SK-N-SH (cell line): ENCODE measurements around the gene GPR107. TPM values are rescaled to one million over a fixed set of nuclear protein-coding genes. Genes with fewer than 3 reads are reported as not detected.

ENCODE experiments used
- CTCF ChIA-PET: fragments of 300-600, 350-600 bp; formaldehyde crosslinking; extraction: SDS; loops from one replicate; lab custom pipeline; 2021; lab: Yijun Ruan, JAX
- POLR2A ChIA-PET: fragments of 350-600 bp; sonication (Branson Sonifier 250); formaldehyde crosslinking; extraction: SDS; loops from one replicate; lab custom pipeline; 2020; ENCODE audit warnings: antibody characterized with exemption, inconsistent platforms; lab: Yijun Ruan, JAX
- DNase-seq: peaks from one replicate; pipeline ENCODE4 v3.0.0; 2012
- H2AFZ ChIP-seq: fragments of 200-600 bp; sonication (generic); 2 replicates; pipeline ENCODE4 v1.8.1; 2016; ENCODE audit warnings: antibody characterized with exemption, mild to moderate bottlenecking, low read depth
- H3F3A ChIP-seq: fragments of 200-600 bp; sonication (generic); replicated peaks from 2 replicates; pipeline ENCODE3; 2016; ENCODE audit warnings: antibody characterized with exemption, mild to moderate bottlenecking; ENCODE audit not compliant: insufficient read depth
- H3K27ac ChIP-seq, 2 experiments: fragments of 200-500 bp in 1 of 2; fragments of 200-600 bp in 1 of 2; sonication (Bioruptor generic) in 1 of 2; sonication (generic), shearing (Covaris generic) in 1 of 2; 2 replicates each; pipeline versions ENCODE4 v1.5.1 to v1.6.1; 2014 to 2016; ENCODE audit warnings: low read depth in 2 of 2, inconsistent platforms in 1 of 2, low read length in 1 of 2, mild to moderate bottlenecking in 1 of 2, mixed read lengths in 1 of 2
- H3K27me3 ChIP-seq: fragments of 200-600 bp; sonication (generic), shearing (Covaris generic); 2 replicates; pipeline ENCODE4 v1.6.1; 2016; ENCODE audit warnings: mixed run types; ENCODE audit not compliant: insufficient read depth
- H3K36me3 ChIP-seq, 2 experiments: fragments of 200-500 bp in 1 of 2; fragments of 200-600 bp in 1 of 2; sonication (Bioruptor generic) in 1 of 2; sonication (generic) in 1 of 2; replicated peaks in 1 of 2; 2 replicates each; pipeline versions ENCODE3 to v1.5.1; 2014 to 2016; ENCODE audit warnings: low read length in 1 of 2, mild to moderate bottlenecking in 1 of 2; ENCODE audit not compliant: insufficient read depth in 2 of 2, control insufficient read depth in 1 of 2
- H3K4me1 ChIP-seq, 2 experiments: fragments of 200-500 bp in 1 of 2; fragments of 200-600 bp in 1 of 2; sonication (Bioruptor generic) in 1 of 2; sonication (generic), shearing (Covaris generic) in 1 of 2; 2 replicates each; pipeline versions ENCODE4 v1.5.1 to v1.6.1; 2014 to 2016; ENCODE audit warnings: low read depth in 1 of 2, low read length in 1 of 2, mixed run types in 1 of 2; ENCODE audit not compliant: insufficient read depth in 2 of 2, control insufficient read depth in 1 of 2
- H3K4me2 ChIP-seq: fragments of 200-600 bp; sonication (generic), shearing (Covaris generic); 2 replicates; pipeline ENCODE4 v1.6.1; 2017; ENCODE audit warnings: mixed run types
- H3K4me3 ChIP-seq, 2 experiments: fragments of 200-500 bp in 1 of 2; fragments of 200-600 bp in 1 of 2; sonication (Bioruptor generic) in 1 of 2; sonication (generic), shearing (Covaris generic) in 1 of 2; 2 replicates each; pipeline versions ENCODE4 v1.5.1 to v1.8.1; 2014 to 2016; ENCODE audit warnings: low read depth in 2 of 2, inconsistent platforms in 1 of 2, low read length in 1 of 2, mild to moderate bottlenecking in 1 of 2, mixed read lengths in 1 of 2, moderate library complexity in 1 of 2
- H3K79me2 ChIP-seq: fragments of 200-600 bp; sonication (generic); 2 replicates; pipeline ENCODE4 v1.8.1; 2017; ENCODE audit warnings: mild to moderate bottlenecking; ENCODE audit not compliant: insufficient read depth
- H3K9ac ChIP-seq: fragments of 200-600 bp; sonication (generic); 2 replicates; pipeline ENCODE4 v1.6.1; 2017; ENCODE audit warnings: mixed run types
- H3K9me2 ChIP-seq: fragments of 200-600 bp; sonication (generic); 2 replicates; pipeline ENCODE4 v1.6.1; 2017; ENCODE audit warnings: mixed run types
- H3K9me3 ChIP-seq: fragments of 200-600 bp; sonication (generic); 2 replicates; pipeline ENCODE4 v1.6.1; 2017; ENCODE audit warnings: mixed run types, mild to moderate bottlenecking, moderate library complexity
- H4K20me1 ChIP-seq: fragments of 200-600 bp; sonication (generic); 2 replicates; pipeline ENCODE4 v1.6.1; 2017; ENCODE audit warnings: mild to moderate bottlenecking, mixed run types; ENCODE audit not compliant: insufficient read depth
- CHD2 ChIP-seq: fragments of 150-350 bp; IDR thresholded peaks from 2 replicates; pipeline ENCODE4 v1.6.1; 2018; ENCODE audit warnings: low read length; ENCODE audit not compliant: partially characterized antibody
- FOSL2 ChIP-seq: IDR thresholded peaks from 2 replicates; pipeline ENCODE4 v1.4.0; 2012; ENCODE audit warnings: low read depth, mild to moderate bottlenecking, moderate library complexity, borderline replicate concordance
- FOXJ3 ChIP-seq: sonication (generic); formaldehyde crosslinking; IDR thresholded peaks from 2 replicates; pipeline ENCODE4 v1.5.1; 2020; ENCODE audit warnings: mild to moderate bottlenecking, missing genetic modification reagents
- GABPA ChIP-seq: IDR thresholded peaks from 2 replicates; pipeline ENCODE4 v1.4.0; 2012; ENCODE audit warnings: low read depth, mild to moderate bottlenecking
- POLR2AphosphoS5 ChIP-seq: IDR thresholded peaks from 2 replicates; pipeline ENCODE4 v1.6.1; 2012; ENCODE audit warnings: low read depth, low read length
- RAD21 ChIP-seq: IDR thresholded peaks from 2 replicates; pipeline ENCODE4 v1.6.1; 2012; ENCODE audit warnings: mild to moderate bottlenecking, low read length
- RCOR1 ChIP-seq: fragments of 150-350 bp; IDR thresholded peaks from 2 replicates; pipeline ENCODE4 v1.6.1; 2017; ENCODE audit warnings: antibody characterized with exemption, low read length
- RFX5 ChIP-seq: IDR thresholded peaks from 2 replicates; pipeline ENCODE4 v1.6.1; 2012; ENCODE audit warnings: mild to moderate bottlenecking, improper control_type of control experiment, low read length
- RXRA ChIP-seq: IDR thresholded peaks from 2 replicates; pipeline ENCODE4 v1.4.0; 2012; ENCODE audit warnings: low read depth, mild to moderate bottlenecking, borderline replicate concordance
- SIN3A ChIP-seq: IDR thresholded peaks from 2 replicates; pipeline ENCODE4 v1.6.1; 2012; ENCODE audit warnings: low read depth, mild to moderate bottlenecking, low read length, moderate library complexity, borderline replicate concordance
- TAF1 ChIP-seq: IDR thresholded peaks from 2 replicates; pipeline ENCODE4 v1.6.1; 2012; ENCODE audit warnings: low read depth, mild to moderate bottlenecking, low read length, moderate library complexity, borderline replicate concordance
- WGBS: methylation state at CpG from one replicate; pipeline ENCODE4 v1.1.6; 2017; ENCODE audit warnings: low lambda C conversion rate; 5-methylcytosine and 5-hydroxymethylcytosine counted together
- polyA plus RNA-seq, 3 experiments: library from polyadenylated mRNA; depleted of rRNA; stranded (reverse); fragments of >200 nt; gene quantifications; 2 replicates each; pipeline ENCODE4 v1.2.3, GENCODE V29; 2012
- TF ChIP-seq, protein P1 (sequence below): IDR thresholded peaks from 2 replicates; pipeline ENCODE4 v1.4.0; 2012; ENCODE audit warnings: low read depth, borderline replicate concordance
- TF ChIP-seq, protein P2 (sequence below): IDR thresholded peaks from 2 replicates; pipeline ENCODE4; 2012
- TF ChIP-seq, protein P3 (sequence below): fragments of 150-350 bp; IDR thresholded peaks from 2 replicates; pipeline ENCODE4 v1.6.1; 2017; ENCODE audit warnings: antibody characterized with exemption, low read length, low read depth, borderline replicate concordance
- TF ChIP-seq, protein P4 (sequence below): IDR thresholded peaks from 2 replicates; pipeline ENCODE4 v1.4.0; 2012; ENCODE audit warnings: low read depth

Gene GPR107
- polyA plus RNA-seq, 1 of the 3 experiments (the other 2 are of a cell fraction), result 23.0 TPM

DNA sequence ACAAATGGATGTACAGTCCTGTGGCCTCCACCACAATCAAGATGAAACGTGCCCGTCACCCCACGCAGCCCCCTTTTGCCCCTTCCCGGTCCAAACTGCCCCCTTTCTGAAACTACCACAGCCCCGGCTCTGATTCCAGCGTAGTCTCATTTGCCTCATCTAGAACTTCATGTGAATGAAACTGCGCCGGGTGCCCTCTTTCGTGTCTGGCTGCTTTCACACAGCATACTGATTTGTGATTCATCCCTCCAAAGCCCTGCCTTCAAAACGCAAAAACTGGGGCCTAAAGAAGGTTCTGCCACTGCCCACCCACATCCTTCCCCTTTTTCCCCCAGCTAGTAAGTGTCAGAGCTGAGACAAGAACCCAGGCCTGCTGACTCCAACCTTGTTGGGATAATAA lies 87.0 kb downstream of the GPR107 start:
- Histone ChIP-seq H3K9ac (no peak overlapping the region), H3K9me3 (no peaks in the 10 kb centered on the region), H3K36me3 (peaks cover 0 to 10% of the 10 kb centered on the region in 2 experiments), H3K4me3 (no peak overlapping the region), H3K79me2 (no peaks in the 10 kb centered on the region), H3F3A (peaks cover 23% of the 10 kb centered on the region), H3K9me2 (no peaks in the 10 kb centered on the region), H2AFZ (no peak overlapping the region), H3K27me3 (no peaks in the 10 kb centered on the region), H3K27ac (no peak overlapping the region), H3K4me1 (peaks cover 26 to 37% of the 10 kb centered on the region in 2 experiments; a peak in 3 of 4 replicates), H4K20me1 (no peaks in the 10 kb centered on the region), H3K4me2 (no peak overlapping the region)
- POLR2A ChIA-PET, result no interaction called here
- WGBS, result 96% methylated on average over 10 of the region's 10 CpGs
- TF ChIP-seq FOSL2, result no peak
- TF ChIP-seq, protein P1, sequence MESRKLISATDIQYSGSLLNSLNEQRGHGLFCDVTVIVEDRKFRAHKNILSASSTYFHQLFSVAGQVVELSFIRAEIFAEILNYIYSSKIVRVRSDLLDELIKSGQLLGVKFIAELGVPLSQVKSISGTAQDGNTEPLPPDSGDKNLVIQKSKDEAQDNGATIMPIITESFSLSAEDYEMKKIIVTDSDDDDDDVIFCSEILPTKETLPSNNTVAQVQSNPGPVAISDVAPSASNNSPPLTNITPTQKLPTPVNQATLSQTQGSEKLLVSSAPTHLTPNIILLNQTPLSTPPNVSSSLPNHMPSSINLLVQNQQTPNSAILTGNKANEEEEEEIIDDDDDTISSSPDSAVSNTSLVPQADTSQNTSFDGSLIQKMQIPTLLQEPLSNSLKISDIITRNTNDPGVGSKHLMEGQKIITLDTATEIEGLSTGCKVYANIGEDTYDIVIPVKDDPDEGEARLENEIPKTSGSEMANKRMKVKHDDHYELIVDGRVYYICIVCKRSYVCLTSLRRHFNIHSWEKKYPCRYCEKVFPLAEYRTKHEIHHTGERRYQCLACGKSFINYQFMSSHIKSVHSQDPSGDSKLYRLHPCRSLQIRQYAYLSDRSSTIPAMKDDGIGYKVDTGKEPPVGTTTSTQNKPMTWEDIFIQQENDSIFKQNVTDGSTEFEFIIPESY, result no peak
- TF ChIP-seq CHD2, result no peak
- TF ChIP-seq, protein P2, sequence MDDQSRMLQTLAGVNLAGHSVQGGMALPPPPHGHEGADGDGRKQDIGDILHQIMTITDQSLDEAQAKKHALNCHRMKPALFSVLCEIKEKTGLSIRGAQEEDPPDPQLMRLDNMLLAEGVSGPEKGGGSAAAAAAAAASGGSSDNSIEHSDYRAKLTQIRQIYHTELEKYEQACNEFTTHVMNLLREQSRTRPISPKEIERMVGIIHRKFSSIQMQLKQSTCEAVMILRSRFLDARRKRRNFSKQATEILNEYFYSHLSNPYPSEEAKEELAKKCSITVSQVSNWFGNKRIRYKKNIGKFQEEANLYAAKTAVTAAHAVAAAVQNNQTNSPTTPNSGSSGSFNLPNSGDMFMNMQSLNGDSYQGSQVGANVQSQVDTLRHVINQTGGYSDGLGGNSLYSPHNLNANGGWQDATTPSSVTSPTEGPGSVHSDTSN, result no peak
- no peak for TF ChIP-seq RFX5
- TF ChIP-seq POLR2AphosphoS5, result no peak
- TF ChIP-seq SIN3A, result no peak
- TF ChIP-seq GABPA, result no peak
- no peak for TF ChIP-seq RCOR1
- TF ChIP-seq, protein P3, sequence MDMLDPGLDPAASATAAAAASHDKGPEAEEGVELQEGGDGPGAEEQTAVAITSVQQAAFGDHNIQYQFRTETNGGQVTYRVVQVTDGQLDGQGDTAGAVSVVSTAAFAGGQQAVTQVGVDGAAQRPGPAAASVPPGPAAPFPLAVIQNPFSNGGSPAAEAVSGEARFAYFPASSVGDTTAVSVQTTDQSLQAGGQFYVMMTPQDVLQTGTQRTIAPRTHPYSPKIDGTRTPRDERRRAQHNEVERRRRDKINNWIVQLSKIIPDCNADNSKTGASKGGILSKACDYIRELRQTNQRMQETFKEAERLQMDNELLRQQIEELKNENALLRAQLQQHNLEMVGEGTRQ, result no peak
- CTCF ChIA-PET, result no interaction called here
- DNase-seq, result no peak

DNA sequence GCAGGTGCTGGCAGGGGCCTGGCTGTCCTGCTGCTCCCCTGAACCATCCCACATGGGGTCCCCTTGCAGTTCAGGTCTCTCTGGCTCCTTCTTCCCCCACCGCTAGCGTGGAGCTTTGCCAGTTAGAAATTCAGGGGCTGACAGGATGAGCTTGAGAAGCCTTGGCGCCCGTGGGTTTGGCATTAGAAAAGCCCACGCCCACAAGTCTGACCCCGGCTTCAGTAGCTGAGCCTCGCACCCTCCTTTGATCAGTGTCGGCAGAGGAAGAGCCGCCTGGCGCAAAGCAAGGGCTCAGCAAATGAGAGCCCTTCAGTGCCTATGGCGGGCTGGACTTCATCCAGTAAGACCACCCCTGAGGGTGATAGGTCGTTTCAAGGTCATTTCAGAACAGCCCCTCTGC lies 88.3 kb downstream of the GPR107 start:
- H3K4me2 ChIP-seq, result no peak overlapping the region
- H3K4me3 ChIP-seq, result no peak overlapping the region
- peaks cover 21% of the 10 kb centered on the region for H3F3A ChIP-seq
- no peaks in the 10 kb centered on the region for H4K20me1 ChIP-seq
- 96% methylated on average over 10 of the region's 12 CpGs for WGBS
- peaks cover 23 to 36% of the 10 kb centered on the region in 2 experiments; a peak in 3 of 4 replicates for H3K4me1 ChIP-seq
- no peak overlapping the region for H2AFZ ChIP-seq
- no peak for TF ChIP-seq FOXJ3 (CRISPR knock-in tag)
- no peak for TF ChIP-seq RXRA
- no peak for TF ChIP-seq TAF1
- TF ChIP-seq, protein P4, sequence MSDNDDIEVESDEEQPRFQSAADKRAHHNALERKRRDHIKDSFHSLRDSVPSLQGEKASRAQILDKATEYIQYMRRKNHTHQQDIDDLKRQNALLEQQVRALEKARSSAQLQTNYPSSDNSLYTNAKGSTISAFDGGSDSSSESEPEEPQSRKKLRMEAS, result no peak
- no peak for TF ChIP-seq SIN3A
- TF ChIP-seq, protein P1, result no peak
- no peak for TF ChIP-seq RAD21
- peaks cover 0 to under 1% of the 10 kb centered on the region in 2 experiments for H3K36me3 ChIP-seq
- no peaks in the 10 kb centered on the region for H3K9me2 ChIP-seq
- no peaks in the 10 kb centered on the region for H3K27me3 ChIP-seq
- H3K79me2 ChIP-seq, result no peaks in the 10 kb centered on the region
- DNase-seq, result no peak
- CTCF ChIA-PET, result interaction anchor here (0.9 to 3.7 kb wide), 4 partner anchors 14 to 34 kb away, joined by 3 to 18 read pairs (median 8); no protein-coding TSS in a partner anchor
- POLR2A ChIA-PET, result no interaction called here
- no peak overlapping the region for H3K9ac ChIP-seq
- no peaks in the 10 kb centered on the region for H3K9me3 ChIP-seq
- no peak overlapping the region for H3K27ac ChIP-seq
